Stimulated activated naive CD4-positive, alpha-beta T cell treated with Interleukin-2 at 50 U/mL for 16 hours (primary cell): Measurements from ENCODE around the gene PARD6G.
"Not testable (repeated sequence)": the region's sequence is repeated elsewhere in the genome, so short reads cannot be mapped to it uniquely, and the experiment has no call there.

ENCODE experiments used
- DNase-seq: peaks from one replicate; lab custom pipeline; 2025; lab: John Stamatoyannopoulos, UW

The PARD6G gene

GRCh38 chr18:80170395-80171053, 76.8 kb downstream of the PARD6G start:
- no peak for DNase-seq

GRCh38 chr18:80169607-80170006, 77.7 kb downstream of the PARD6G start:
- DNase-seq: no peak

- DNase-seq: no peak
These were observed 78.3 kb downstream of the PARD6G start for GRCh38 chr18:80168982-80169381.

GRCh38 chr18:80168346-80168745, 79.0 kb downstream of the PARD6G start:
- no peak for DNase-seq

GRCh38 chr18:80167931-80168330, 79.4 kb downstream of the PARD6G start:
- no peak for DNase-seq

- DNase-seq: no peak
These were observed 80.0 kb downstream of the PARD6G start for GRCh38 chr18:80167331-80167730.

- DNase-seq: no peak
These were observed 80.6 kb downstream of the PARD6G start for GRCh38 chr18:80166725-80167124.

- DNase-seq: no peak
These were observed 81.1 kb downstream of the PARD6G start for GRCh38 chr18:80166240-80166639.

- DNase-seq: not testable (repeated sequence)
These were observed 82.5 kb downstream of the PARD6G start for GRCh38 chr18:80164727-80165355.

- no peak for DNase-seq
These were observed 84.1 kb downstream of the PARD6G start for GRCh38 chr18:80163183-80163582.

GRCh38 chr18:80161781-80162417, 85.4 kb downstream of the PARD6G start:
- no peak for DNase-seq

GRCh38 chr18:80159713-80160636, 87.3 kb downstream of the PARD6G start:
- no peak for DNase-seq

GRCh38 chr18:80158365-80158764, 88.9 kb downstream of the PARD6G start:
- DNase-seq: no peak

- peak; percentile 66 for DNase-seq
These were observed 89.5 kb downstream of the PARD6G start for GRCh38 chr18:80157708-80158343.

GRCh38 chr18:80154293-80154692, 93.0 kb downstream of the PARD6G start:
- DNase-seq: peak; percentile 15

GRCh38 chr18:80149667-80150066, 97.6 kb downstream of the PARD6G start:
- no peak for DNase-seq

GRCh38 chr18:80148326-80149199, 98.8 kb downstream of the PARD6G start:
- DNase-seq: no peak

GRCh38 chr18:80147418-80148325, 99.6 kb downstream of the PARD6G start:
- DNase-seq: peak; percentile 71

- DNase-seq: no peak
These were observed 100.3 kb downstream of the PARD6G start for GRCh38 chr18:80147037-80147417.
